Epithelial cell of esophagus (primary cell): ENCODE data around the gene MACROD2.

Experiments used
- DNase-seq: peaks from one replicate; pipeline ENCODE4 v3.0.0; 2010; ENCODE audit warnings: low read depth
- H3K4me3 ChIP-seq: 2 replicates; pipeline ENCODE4 v1.5.1; 2011; ENCODE audit warnings: mild to moderate bottlenecking, low read length, control low read depth
- TF ChIP-seq, protein P1 (sequence below): IDR thresholded peaks from 2 replicates; pipeline ENCODE4 v1.5.1; 2011; ENCODE audit warnings: low read depth, mild to moderate bottlenecking, low read length, control low read depth, inconsistent platforms; ENCODE audit not compliant: insufficient read depth; ENCODE audit errors: missing control alignments

Gene MACROD2

DNA sequence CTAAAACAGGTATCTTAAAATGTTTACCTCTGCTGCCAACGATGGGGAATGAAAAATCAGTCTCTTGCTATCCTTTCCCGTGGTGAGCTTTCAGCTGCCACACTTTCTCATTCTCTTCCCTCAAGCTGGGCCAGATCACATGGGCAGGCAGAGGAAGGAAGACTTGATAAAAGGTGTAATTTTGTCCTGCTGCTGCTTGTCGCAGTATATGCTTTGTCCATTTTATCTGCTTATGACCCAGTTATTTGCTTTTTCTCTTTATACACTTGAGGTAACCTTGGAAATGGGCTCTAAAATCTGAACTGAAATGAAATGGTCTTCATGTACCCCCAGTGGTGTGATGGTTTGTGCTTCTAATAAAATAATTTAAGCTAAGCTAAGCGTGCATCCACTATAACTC is 1038.0 kb downstream of the MACROD2 start:
- TF ChIP-seq, protein P1, sequence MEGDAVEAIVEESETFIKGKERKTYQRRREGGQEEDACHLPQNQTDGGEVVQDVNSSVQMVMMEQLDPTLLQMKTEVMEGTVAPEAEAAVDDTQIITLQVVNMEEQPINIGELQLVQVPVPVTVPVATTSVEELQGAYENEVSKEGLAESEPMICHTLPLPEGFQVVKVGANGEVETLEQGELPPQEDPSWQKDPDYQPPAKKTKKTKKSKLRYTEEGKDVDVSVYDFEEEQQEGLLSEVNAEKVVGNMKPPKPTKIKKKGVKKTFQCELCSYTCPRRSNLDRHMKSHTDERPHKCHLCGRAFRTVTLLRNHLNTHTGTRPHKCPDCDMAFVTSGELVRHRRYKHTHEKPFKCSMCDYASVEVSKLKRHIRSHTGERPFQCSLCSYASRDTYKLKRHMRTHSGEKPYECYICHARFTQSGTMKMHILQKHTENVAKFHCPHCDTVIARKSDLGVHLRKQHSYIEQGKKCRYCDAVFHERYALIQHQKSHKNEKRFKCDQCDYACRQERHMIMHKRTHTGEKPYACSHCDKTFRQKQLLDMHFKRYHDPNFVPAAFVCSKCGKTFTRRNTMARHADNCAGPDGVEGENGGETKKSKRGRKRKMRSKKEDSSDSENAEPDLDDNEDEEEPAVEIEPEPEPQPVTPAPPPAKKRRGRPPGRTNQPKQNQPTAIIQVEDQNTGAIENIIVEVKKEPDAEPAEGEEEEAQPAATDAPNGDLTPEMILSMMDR: no peak
- no peak for DNase-seq
- no peak overlapping the region for H3K4me3 ChIP-seq

DNA sequence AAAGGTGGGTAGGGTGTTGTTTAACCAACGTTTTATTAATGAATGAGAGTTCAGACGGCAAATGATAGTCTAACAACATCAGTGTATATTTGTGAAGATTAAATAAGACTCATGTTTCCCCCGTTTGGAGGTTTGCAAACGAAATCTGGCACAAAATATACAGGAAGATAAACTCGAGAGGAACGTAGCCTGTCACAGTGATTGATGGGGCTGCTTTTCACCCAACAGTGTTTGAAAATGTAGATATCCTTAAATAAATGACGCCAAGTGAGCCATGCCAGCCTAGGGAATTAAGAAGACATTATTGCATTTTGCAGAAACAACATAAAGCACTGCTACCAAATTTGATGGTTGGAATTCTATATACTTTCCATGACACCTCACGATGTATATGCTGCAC is 1038.6 kb downstream of the MACROD2 start:
- TF ChIP-seq, protein P1: no peak
- no peak overlapping the region for H3K4me3 ChIP-seq
- DNase-seq: no peak

DNA sequence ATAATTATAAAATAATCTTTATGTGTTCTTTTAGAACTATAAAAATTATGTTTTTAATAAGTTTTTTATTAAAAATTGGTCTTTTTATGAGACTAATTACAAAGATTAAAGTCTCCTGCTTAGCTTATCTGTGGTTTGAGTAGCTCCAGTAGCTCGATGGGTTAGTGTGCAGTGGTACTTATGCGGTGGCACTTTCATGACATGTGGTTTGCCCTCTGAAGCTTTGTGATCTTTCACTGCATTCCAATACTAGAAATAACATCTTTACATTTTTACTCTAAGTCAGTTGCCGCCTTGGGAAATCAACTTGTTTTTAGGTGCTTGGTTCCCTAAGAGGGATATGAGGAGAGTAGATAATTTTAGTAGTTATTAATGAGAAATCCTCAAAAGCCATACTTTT is 1041.6 kb downstream of the MACROD2 start:
- TF ChIP-seq, protein P1: no peak
- H3K4me3 ChIP-seq: no peak overlapping the region
- DNase-seq: no peak

DNA sequence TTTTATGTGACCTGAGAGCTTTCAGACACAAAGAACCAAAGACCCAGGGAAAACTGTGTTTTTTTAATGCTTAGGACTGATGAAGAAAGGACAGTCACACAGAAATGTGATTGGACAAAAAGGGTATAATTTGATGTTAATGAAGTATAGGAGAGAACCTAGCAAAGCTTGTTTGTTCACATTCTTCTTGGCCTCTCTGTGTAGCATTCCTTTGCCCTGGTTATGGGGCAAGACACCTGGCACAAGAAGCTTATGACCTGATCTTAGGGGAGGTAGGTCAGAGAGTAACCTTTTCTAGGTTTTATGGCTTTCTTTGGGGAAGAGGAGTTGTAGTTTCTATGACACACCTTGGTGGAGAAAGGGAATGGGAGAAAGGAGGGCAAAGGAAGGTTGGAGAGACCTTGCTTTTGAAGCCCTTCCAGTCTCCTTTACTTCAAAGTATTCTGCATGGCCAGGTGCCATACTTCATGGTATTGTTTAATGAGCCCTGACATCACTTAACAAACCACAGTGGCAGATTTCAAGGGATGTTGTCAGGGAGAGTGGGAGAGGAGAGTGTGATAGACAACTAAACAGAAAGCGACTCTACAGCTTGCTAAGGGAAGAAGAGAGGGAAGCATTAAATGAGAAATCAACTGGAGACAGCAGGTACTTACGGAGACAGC is 1043.9 kb downstream of the MACROD2 start:
- peak; percentile 77 for DNase-seq
- H3K4me3 ChIP-seq: no peak overlapping the region
- TF ChIP-seq, protein P1: no peak

DNA sequence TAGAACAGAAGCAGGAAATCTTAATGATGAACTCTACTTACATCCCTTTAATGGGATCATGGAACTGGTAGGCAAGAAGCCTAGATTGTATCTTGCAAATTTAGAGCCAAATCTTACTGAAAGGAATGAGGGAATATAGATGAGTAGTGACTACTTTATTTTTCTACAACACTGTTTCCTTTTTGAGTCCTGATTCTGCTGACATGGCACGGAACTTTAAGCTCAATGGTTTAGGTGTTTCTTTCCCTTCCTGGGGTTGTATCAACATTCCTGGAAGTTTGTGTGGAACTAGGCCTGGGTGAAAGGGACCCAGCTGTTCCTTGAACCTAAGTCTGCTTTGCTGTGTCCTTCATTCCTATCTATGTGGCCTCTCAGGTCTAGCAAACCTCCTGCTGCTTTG is 1047.4 kb downstream of the MACROD2 start:
- no peak overlapping the region for H3K4me3 ChIP-seq
- no peak for DNase-seq
- TF ChIP-seq, protein P1: no peak

DNA sequence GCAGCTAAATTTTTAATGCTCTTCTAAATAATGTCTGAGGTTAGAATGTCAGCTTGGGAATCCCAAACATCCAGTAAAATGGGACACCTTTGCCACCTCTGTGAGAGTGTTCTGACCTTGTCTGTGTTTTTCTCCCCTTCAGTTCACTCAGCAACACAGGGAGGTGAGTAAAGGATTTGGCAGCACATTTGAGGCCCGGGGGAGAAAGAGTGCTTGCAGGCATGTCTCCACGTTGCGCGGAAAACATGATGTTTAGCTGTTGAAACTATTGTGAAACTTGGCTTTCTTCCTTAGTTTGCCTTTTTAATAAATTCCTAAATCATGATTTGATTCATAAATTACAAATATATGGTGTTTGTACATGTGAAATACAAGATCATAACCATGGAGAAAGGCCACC is 1049.9 kb downstream of the MACROD2 start:
- no peak overlapping the region for H3K4me3 ChIP-seq
- DNase-seq: peak; percentile 92
- TF ChIP-seq, protein P1: no peak

DNA sequence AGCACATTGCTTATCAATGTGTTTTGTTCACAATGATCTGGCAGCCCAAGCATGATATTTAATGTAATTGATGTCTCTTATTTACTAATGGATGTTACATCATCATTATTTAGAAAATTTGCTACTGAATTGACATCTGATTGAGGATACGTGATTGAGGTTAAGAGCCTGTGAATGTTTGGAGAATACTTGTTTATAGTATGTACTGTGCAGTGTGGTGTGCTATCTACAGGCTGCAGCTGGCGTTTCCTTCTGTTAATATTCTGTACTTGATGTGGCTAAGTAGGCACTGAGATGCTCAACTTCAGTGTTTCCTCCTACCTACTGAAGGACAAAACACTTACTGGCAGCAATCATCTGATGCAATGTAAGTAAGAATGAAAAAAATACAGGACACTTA is 1051.7 kb downstream of the MACROD2 start:
- no peak overlapping the region for H3K4me3 ChIP-seq
- DNase-seq: no peak
- TF ChIP-seq, protein P1: no peak
